GM18951 (cell line): ENCODE results near the gene PCCA.

Experiments
- POLR2A ChIP-seq: IDR thresholded peaks from 4 replicates; pipeline ENCODE4 v1.6.1; 2011; ENCODE audit warnings: mild to moderate bottlenecking; ENCODE audit not compliant: insufficient read length, insufficient read depth; ENCODE audit errors: extremely low read depth
- in situ Hi-C: fragments of 300-500 bp; cut with MboI; formaldehyde crosslinking; loops from one replicate; pipeline ENCODE4 v1.12.0; 2022; ENCODE audit warnings: low sequenced_read_pairs, mixed read lengths, inconsistent platforms; ENCODE audit not compliant: unreplicated experiment

PCCA gene

DNA sequence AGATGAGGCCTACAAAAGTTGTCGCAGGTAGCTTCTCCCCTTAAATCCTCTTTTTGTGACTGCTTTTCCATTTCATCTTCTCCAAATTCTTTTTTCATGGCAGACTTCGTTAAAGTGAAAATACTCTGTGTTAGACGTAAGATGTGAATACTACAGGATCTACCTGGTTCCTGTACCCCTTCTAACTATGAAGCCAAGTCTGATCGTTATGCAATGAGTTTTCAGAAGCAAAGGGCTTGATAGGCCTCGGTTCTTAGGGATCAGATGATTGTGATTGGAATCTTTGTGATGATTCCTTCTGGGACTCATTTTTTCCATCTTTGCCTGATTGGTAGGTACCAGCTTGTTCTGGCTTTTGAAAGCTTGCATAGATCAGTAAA lies 86.9 kb downstream of the PCCA start:
- in situ Hi-C loops = no loop called here

DNA sequence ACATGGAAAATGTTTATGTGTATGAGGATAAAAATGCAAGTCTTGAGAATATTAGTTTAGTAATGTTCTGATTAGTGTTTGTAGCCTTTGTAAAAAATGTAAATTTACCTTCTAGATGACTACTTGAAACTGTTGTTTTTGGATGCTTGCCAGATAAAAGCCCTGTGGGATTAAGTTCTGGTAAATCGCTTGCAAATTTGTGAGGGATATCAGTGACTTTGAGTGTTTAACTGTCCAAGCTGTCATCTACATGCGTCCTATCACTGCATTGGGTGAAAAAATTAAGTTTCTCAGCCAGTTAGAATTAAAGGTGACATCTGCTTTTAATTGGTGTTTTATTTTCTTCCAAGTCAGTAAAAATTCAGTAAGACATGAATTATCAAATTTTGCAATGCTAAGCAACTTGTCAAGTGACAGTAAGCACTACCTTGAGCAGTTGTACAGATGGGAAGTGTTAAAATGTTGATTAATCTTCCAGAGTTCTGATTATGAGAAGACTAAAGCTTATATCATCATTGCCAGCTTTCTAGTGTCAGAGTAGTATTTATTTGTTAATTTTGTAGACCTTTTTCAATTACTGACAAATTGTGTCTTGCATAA lies 88.0 kb downstream of the PCCA start:
- in situ Hi-C loops = no loop called here
- TF ChIP-seq POLR2A = no peak

More for the DNA sequence above, 86.9 kb downstream of the PCCA start:
- TF ChIP-seq POLR2A = no peak

DNA sequence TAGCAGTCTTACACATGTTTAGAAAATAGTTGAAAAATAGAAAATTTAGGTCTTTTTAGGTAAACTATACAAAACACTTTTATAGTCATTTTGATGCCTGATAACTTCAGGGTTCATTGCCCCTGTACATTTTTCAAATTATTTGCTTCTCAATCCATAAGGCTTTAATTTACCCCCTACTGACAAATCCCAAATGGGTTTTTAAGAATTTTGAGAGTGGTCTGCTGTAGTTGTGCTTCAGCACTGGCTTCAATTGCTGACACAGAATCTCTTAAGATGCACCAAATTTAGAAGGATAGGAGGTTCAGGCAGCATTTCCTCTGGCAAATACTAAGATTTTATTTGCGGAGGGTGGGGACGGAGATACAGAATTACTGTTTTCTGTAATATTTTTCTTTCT lies 89.4 kb downstream of the PCCA start:
- in situ Hi-C loops = no loop called here

DNA sequence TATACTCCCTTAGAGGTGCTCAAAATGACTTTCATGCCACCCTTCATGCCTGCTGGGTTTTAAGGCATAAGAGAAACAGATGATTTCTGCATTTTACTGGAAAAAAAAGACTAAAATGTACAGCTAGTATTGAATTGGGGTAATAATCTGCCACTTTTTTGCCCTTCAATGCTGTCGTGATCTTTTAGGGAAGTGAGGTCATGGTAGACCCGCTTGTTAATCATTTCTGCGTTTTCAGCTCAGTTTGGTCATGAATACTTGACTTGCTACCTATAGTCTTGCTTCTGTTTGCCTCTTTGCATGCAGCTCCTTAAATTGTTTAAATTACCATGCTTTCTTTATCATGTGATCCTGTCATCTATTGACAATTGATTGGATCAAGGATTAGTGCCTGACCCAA lies 90.4 kb downstream of the PCCA start:
- in situ Hi-C loops = no loop called here

More for the DNA sequence above, 89.4 kb downstream of the PCCA start:
- TF ChIP-seq POLR2A = no peak

DNA sequence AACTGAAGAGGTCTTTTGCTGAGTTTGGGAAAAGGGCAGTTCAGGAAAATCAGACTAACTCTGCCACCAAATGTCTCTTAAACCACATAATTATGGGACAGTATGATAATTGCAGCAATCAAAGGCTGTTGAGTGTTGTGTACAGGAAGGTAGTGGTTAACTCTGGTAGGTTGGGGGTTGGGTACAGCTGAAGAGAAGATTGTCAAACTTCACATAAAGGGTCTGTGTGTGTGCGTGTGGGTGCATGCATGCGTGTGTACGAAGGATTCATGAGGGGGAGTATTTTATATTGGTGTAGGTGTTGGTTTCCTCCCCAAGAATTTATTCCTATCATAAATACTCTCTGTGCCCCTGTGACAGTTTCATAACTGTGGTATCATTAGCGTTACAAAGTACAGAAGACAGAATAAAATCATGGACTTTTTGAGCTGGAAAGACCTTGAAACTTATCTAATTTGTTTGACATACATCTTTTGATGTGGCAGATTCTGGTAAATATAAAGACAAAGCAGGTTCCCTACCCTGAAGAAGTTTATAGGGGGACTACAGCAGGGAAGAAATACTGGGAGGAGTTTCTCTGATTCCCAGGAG lies 94.1 kb downstream of the PCCA start:
- in situ Hi-C loops = no loop called here
- no peak for TF ChIP-seq POLR2A

More for the DNA sequence above, 90.4 kb downstream of the PCCA start:
- TF ChIP-seq POLR2A = no peak

DNA sequence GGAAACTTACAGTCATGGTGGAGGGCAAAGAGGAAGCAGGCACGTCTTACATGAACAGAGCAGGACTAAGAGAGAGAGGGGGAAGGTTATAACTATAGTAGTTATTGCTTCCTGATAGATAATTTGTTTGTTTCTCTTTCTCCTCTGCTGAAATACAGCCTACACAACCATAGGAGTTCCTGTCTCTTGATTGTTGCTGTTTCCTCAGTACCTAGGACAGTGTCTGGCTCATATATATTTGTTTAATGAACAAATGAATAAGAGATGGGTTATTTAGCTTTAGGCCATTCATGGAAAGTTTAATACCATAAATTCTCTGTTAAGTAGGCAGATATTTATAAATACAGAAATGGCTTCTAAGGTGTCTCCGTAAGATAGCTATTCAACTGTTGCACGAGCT lies 95.2 kb downstream of the PCCA start:
- in situ Hi-C loops = no loop called here
- no peak for TF ChIP-seq POLR2A

DNA sequence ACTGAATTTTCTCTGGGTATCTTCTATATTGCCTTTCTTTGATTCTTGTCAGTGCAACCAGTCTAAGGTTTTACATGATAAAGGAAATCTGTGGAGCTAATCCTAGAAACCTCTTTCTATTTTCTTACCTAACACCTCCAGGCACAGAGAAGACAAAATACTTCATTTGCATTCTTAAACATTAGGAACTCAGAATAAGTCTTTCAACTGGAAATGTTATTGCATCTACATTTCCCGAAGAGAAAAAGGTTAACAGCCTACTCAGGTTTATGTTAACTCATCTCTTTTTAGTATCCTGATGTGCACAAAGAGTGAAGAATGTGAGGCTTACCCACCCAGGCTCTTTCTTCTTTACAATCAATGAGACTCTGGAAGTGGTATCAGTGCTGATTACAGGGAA lies 106.7 kb downstream of the PCCA start:
- in situ Hi-C loops = no loop called here
- TF ChIP-seq POLR2A = no peak

DNA sequence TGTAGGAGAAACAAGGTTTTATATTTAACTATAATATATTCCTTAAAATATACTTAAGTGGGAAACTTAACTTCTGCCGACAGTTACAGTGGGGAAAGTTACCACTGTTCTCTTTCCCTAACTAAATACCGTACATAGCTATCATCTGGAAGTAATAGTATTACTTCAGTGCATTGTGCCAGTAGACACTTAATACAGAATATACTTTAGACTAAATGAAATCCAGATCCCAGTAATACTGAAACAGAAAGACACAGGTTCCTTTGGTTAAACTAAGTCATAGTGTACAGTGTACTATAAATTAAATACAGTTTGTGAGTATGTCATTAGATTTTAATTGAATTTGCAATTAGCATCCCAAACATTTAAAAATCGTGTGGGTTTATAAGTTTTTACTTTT lies 107.5 kb downstream of the PCCA start:
- no peak for TF ChIP-seq POLR2A
- in situ Hi-C loops = no loop called here

DNA sequence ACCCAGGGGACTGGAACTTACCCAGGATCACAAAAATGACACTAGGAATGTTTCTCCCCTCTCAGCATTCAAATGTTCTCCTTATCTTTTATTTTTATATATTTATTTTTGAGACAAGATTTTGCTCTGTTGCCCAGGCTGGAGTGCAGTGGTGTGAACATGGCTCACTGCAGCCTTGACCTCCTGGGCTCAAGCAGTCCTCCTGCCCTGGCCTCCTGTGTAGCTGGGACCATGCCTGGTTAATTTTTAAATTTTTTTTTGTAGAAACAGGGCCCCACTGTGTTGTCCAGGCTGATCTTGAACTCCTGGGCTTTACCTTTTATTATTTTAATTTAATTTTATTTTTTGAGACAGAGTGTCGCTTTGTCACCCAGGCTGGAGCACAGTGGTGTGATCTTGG lies 108.2 kb downstream of the PCCA start:
- in situ Hi-C loops = no loop called here
- TF ChIP-seq POLR2A = no peak

DNA sequence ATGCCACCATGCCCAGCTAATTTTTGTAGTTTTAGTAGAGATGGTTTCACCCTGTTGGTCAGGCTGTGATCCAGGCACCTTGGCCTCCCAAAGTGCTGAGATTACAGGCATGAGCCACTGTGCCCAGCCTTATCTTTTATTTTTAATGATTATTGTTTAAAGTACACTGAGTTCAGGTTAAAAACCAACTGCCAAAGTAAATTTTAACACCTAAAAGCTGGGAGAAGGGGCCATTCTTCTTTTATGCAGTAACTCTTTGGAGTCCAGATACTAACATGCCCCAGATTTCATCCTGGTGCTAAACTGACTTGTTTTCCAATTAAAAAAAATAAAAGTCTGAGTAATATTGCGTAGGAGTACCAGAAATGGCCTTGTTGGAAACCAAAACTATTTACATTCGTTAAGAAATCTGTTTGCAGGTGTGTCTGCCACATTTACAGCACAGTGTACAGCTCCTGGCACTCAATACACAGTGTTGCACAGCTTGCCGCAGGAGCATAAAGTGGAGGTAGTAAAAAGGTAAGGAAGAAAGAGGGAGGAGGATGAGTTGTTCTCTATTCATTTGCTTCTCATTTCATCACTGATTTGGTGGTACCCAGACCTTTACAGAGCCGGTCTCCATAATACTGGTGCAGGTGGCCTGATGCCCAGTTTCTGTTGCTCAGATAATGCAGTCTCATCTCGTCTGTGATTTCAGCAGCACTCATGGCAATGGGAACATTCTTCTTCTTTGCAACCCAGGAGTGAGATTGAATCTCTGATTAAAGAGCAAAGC lies 108.9 kb downstream of the PCCA start:
- TF ChIP-seq POLR2A = no peak
- in situ Hi-C loops = no loop called here

DNA sequence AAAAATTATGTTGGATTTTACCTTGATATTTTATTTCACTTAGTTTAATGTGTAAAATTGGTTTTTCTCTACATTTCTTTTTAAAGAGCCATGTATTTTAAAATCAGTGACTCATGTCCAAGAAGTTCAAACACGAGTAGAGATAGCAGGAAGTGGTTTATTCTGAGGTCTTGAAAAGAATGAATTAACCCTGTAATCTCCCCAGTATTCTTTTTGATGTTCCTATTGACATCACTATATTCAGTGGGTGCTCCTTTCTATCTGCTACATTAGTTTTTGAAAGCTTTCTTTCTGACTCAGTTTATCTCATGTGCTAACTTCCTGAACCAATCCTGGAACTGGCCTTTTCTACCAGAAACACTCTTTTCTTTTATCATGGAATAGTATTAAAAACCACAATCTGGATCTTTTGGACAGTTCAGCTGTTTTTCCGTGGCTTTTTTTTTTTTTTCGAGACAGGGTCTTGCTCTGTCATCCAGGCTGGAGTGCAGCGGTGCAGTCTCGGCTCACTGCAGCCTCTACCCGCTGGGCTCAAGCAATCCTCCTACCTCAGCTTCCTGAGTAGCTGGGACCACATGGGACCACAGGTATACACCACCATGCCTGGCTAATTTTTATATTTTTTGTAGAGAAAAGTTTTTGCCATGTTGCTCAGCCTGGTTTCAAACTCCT lies 114.9 kb downstream of the PCCA start:
- in situ Hi-C loops = no loop called here
- TF ChIP-seq POLR2A = no peak

DNA sequence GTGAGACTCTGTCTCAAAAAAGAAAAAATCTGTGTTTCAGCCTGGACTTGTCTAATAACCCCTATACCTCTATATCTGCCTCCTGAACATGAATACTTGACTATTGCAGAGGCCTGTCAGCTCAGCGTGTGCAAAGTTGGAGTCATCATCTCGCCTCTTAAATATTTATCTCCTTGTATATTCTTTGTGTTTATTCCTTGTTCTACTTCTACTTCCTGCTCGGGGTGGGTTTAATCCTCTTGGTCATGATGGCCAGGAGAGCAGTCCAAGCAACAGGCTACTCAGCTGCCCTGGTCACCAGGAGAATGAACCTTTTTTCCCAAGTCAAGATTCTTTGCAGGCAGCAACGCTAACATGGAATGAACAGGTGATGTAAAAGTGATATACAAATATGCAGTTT lies 119.1 kb downstream of the PCCA start:
- no peak for TF ChIP-seq POLR2A
- in situ Hi-C loops = no loop called here

DNA sequence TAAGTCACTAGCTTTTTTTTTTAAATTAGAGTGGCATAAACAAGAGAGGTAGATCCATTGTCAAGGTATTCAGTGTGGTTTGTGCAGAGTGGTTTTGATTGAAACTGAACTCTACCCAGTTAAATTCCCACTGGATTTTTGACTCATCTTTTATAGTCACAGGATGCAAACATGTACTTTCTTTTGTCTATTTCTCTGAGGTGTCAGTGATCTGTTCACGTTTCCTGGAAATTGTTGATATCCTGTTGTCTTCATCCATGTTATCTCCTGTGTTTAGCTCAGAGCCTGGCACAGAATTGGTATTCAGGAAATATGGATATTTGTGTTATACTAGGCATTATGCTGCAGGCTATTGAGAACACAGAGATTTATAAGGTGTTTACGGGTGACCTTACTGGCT lies 119.7 kb downstream of the PCCA start:
- in situ Hi-C loops = no loop called here
- TF ChIP-seq POLR2A = no peak
